Mesenchymal stem cell (in vitro differentiated cells and primary cell): Measurements from ENCODE around the gene CASKIN1.

ENCODE experiments used
- DNase-seq: peaks from one replicate; pipeline ENCODE4 v3.0.0-alpha.2; 2013
- H2AFZ ChIP-seq: one replicate; pipeline ENCODE4 v1.6.1; 2013; ENCODE audit warnings: low read depth, mild to moderate bottlenecking, control low read depth, inconsistent platforms, low read length, moderate library complexity
- H2AK5ac ChIP-seq: 2 replicates; pipeline ENCODE4 v1.6.1; 2013; ENCODE audit warnings: low read length, moderate library complexity, mild to moderate bottlenecking, inconsistent platforms; ENCODE audit not compliant: severe bottlenecking
- H2BK120ac ChIP-seq: one replicate; pipeline ENCODE4 v1.6.1; 2013; ENCODE audit warnings: low read depth, mild to moderate bottlenecking, inconsistent platforms, low read length, moderate library complexity
- H2BK12ac ChIP-seq, 2 experiments: one replicate each; pipeline ENCODE4 v1.6.1; 2013; ENCODE audit warnings: inconsistent platforms in 2 of 2, low read length in 2 of 2, mild to moderate bottlenecking in 2 of 2, moderate library complexity in 2 of 2, control low read depth in 1 of 2
- H2BK15ac ChIP-seq: one replicate; pipeline ENCODE4 v1.6.1; 2013; ENCODE audit warnings: mild to moderate bottlenecking, low read depth, inconsistent platforms; ENCODE audit not compliant: poor library complexity, severe bottlenecking
- H2BK5ac ChIP-seq: 2 replicates; pipeline ENCODE4 v1.6.1; 2013; ENCODE audit warnings: low read depth, mild to moderate bottlenecking, low read length, control low read depth, inconsistent platforms; ENCODE audit not compliant: poor library complexity, severe bottlenecking
- H3K14ac ChIP-seq, 2 experiments: one replicate each; pipeline ENCODE4 v1.6.1; 2013; ENCODE audit warnings: inconsistent platforms in 2 of 2, low read length in 2 of 2, control low read depth in 1 of 2, mild to moderate bottlenecking in 1 of 2, moderate library complexity in 1 of 2
- H3K18ac ChIP-seq, 2 experiments: one replicate each; pipeline ENCODE4 v1.6.1; 2013; ENCODE audit warnings: inconsistent platforms in 2 of 2, low read length in 2 of 2, control low read depth in 1 of 2, low read depth in 1 of 2, mild to moderate bottlenecking in 1 of 2
- H3K23ac ChIP-seq, 2 experiments: one replicate each; pipeline ENCODE4 v1.6.1; 2013; ENCODE audit warnings: inconsistent platforms in 2 of 2, low read length in 2 of 2, mild to moderate bottlenecking in 2 of 2, moderate library complexity in 2 of 2, control low read depth in 1 of 2
- H3K27ac ChIP-seq: 2 replicates; pipeline ENCODE4 v1.5.1; 2013; ENCODE audit warnings: mild to moderate bottlenecking, moderate library complexity, low read length, control low read depth, inconsistent platforms; ENCODE audit not compliant: poor library complexity, severe bottlenecking
- H3K27me3 ChIP-seq, 2 experiments: 2 replicates each; pipeline versions ENCODE4 v1.6.1 to v1.7.0; 2013; ENCODE audit warnings: low read length in 2 of 2, mild to moderate bottlenecking in 2 of 2, moderate library complexity in 2 of 2, control low read depth in 1 of 2, inconsistent platforms in 1 of 2; ENCODE audit not compliant: control insufficient read depth in 1 of 2, insufficient read depth in 1 of 2
- H3K36me3 ChIP-seq, 2 experiments: 2 replicates each; pipeline versions ENCODE4 v1.6.1 to v1.7.0; 2013; ENCODE audit warnings: low read length in 2 of 2, control low read depth in 1 of 2, inconsistent platforms in 1 of 2, low read depth in 1 of 2, mild to moderate bottlenecking in 1 of 2; ENCODE audit not compliant: insufficient read depth in 2 of 2, control insufficient read depth in 1 of 2
- H3K4ac ChIP-seq, 2 experiments: one replicate each; pipeline ENCODE4 v1.6.1; 2013; ENCODE audit warnings: inconsistent platforms in 2 of 2, low read length in 2 of 2, mild to moderate bottlenecking in 2 of 2, moderate library complexity in 2 of 2, control low read depth in 1 of 2, low read depth in 1 of 2
- H3K4me1 ChIP-seq: 2 replicates; pipeline ENCODE4 v1.6.1; 2013; ENCODE audit warnings: low read depth, low read length, control low read depth; ENCODE audit not compliant: control insufficient read depth, insufficient read depth
- H3K4me2 ChIP-seq: 2 replicates; pipeline ENCODE4 v1.6.1; 2013; ENCODE audit warnings: low read length, mild to moderate bottlenecking, inconsistent platforms; ENCODE audit not compliant: poor library complexity, severe bottlenecking
- H3K4me3 ChIP-seq, 2 experiments: 2 replicates each; pipeline versions ENCODE4 v1.5.1 to v1.7.0; 2013; ENCODE audit warnings: low read length in 2 of 2, mild to moderate bottlenecking in 2 of 2, control low read depth in 1 of 2, low read depth in 1 of 2; ENCODE audit not compliant: insufficient read depth in 1 of 2
- H3K79me1 ChIP-seq: replicated peaks from 2 replicates; pipeline ENCODE4 v1.6.1; 2013; ENCODE audit warnings: mild to moderate bottlenecking, control low read depth, low read length, inconsistent platforms; ENCODE audit not compliant: poor library complexity, severe bottlenecking
- H3K9ac ChIP-seq: 2 replicates; pipeline ENCODE4 v1.7.0; 2013; ENCODE audit warnings: mild to moderate bottlenecking, low read length, moderate library complexity
- H3K9me3 ChIP-seq: 2 replicates; pipeline ENCODE4 v1.7.0; 2013; ENCODE audit warnings: mild to moderate bottlenecking, low read length; ENCODE audit not compliant: control insufficient read depth
- H4K8ac ChIP-seq: one replicate; pipeline ENCODE4 v1.6.1; 2013; ENCODE audit warnings: inconsistent platforms, mild to moderate bottlenecking, low read length, moderate library complexity
- H4K91ac ChIP-seq: one replicate; pipeline ENCODE4 v1.6.1; 2013; ENCODE audit warnings: mild to moderate bottlenecking, low read length, inconsistent platforms
- WGBS: methylation state at CpG from one replicate; pipeline ENCODE4 v1.1.7; 2013; ENCODE audit warnings: mixed read lengths; 5-methylcytosine and 5-hydroxymethylcytosine counted together

Gene CASKIN1

GRCh38 chr16:2208308-2208707, 11.9 kb upstream of the CASKIN1 start:
- no peak overlapping the region for H2AFZ ChIP-seq
- H2BK12ac ChIP-seq = no peak overlapping the region
- H2BK120ac ChIP-seq = no peak overlapping the region
- no peak overlapping the region for H3K18ac ChIP-seq
- WGBS = 96% methylated on average over 19 of the region's 23 CpGs
- no peak overlapping the region for H4K8ac ChIP-seq
- H3K4ac ChIP-seq = no peak overlapping the region
- peaks cover 45% of the 10 kb centered on the region for H3K4me1 ChIP-seq
- H3K4me3 ChIP-seq = no peak overlapping the region
- H3K36me3 ChIP-seq = peaks cover 31 to 67% of the 10 kb centered on the region in 2 experiments
- H3K14ac ChIP-seq = no peak overlapping the region
- H2AK5ac ChIP-seq = no peak overlapping the region
- no peak overlapping the region for H3K9ac ChIP-seq
- no peak overlapping the region for H2BK15ac ChIP-seq
- H3K27me3 ChIP-seq = no peaks in the 10 kb centered on the region
- H3K79me1 ChIP-seq = peaks cover 38% of the 10 kb centered on the region
- H3K4me2 ChIP-seq = no peak overlapping the region
- no peak overlapping the region for H3K27ac ChIP-seq
- DNase-seq = no peak
- H2BK5ac ChIP-seq = no peak overlapping the region
- no peak overlapping the region for H4K91ac ChIP-seq
- H3K23ac ChIP-seq = no peak overlapping the region
- H3K9me3 ChIP-seq = no peaks in the 10 kb centered on the region

GRCh38 chr16:2207872-2208271, 11.5 kb upstream of the CASKIN1 start:
- no peak overlapping the region for H2BK5ac ChIP-seq
- H3K4me2 ChIP-seq = no peak overlapping the region
- WGBS = 96% methylated on average over 9 of the region's 9 CpGs
- H3K18ac ChIP-seq = no peak overlapping the region
- H2BK15ac ChIP-seq = peak overlapping the region; percentile 49
- no peaks in the 10 kb centered on the region for H3K9me3 ChIP-seq
- peaks cover 41% of the 10 kb centered on the region for H3K4me1 ChIP-seq
- peaks cover 38% of the 10 kb centered on the region for H3K79me1 ChIP-seq
- H3K4me3 ChIP-seq = no peak overlapping the region
- H3K4ac ChIP-seq = no peak overlapping the region
- H2BK120ac ChIP-seq = no peak overlapping the region
- H3K9ac ChIP-seq = no peak overlapping the region
- H3K36me3 ChIP-seq = peaks cover 31 to 66% of the 10 kb centered on the region in 2 experiments
- DNase-seq = no peak
- no peak overlapping the region for H3K23ac ChIP-seq
- no peak overlapping the region for H4K91ac ChIP-seq
- H3K14ac ChIP-seq = no peak overlapping the region
- no peak overlapping the region for H2BK12ac ChIP-seq
- no peaks in the 10 kb centered on the region for H3K27me3 ChIP-seq
- no peak overlapping the region for H4K8ac ChIP-seq
- H2AK5ac ChIP-seq = no peak overlapping the region
- H3K27ac ChIP-seq = no peak overlapping the region
- H2AFZ ChIP-seq = no peak overlapping the region

- no peak overlapping the region for H3K18ac ChIP-seq
- H3K23ac ChIP-seq = no peak overlapping the region
- no peak overlapping the region for H3K27ac ChIP-seq
- H2AK5ac ChIP-seq = no peak overlapping the region
- H3K4ac ChIP-seq = no peak overlapping the region
- no peak overlapping the region for H2BK5ac ChIP-seq
- peak overlapping the region; percentile 41 for H4K8ac ChIP-seq
- DNase-seq = no peak
- peaks cover 26 to 56% of the 10 kb centered on the region in 2 experiments for H3K36me3 ChIP-seq
- H3K4me3 ChIP-seq = peak overlapping the region in 1 of 2 experiments; percentile 94
- no peak overlapping the region for H2BK12ac ChIP-seq
- no peak overlapping the region for H2AFZ ChIP-seq
- peaks cover 31% of the 10 kb centered on the region for H3K4me1 ChIP-seq
- no peak overlapping the region for H2BK15ac ChIP-seq
- H3K79me1 ChIP-seq = peaks cover 30% of the 10 kb centered on the region
- WGBS = 96% methylated on average over 23 of the region's 23 CpGs
- peak overlapping the region; percentile 22 for H3K9ac ChIP-seq
- no peak overlapping the region for H3K14ac ChIP-seq
- H3K9me3 ChIP-seq = no peaks in the 10 kb centered on the region
- no peaks in the 10 kb centered on the region for H3K27me3 ChIP-seq
- H2BK120ac ChIP-seq = no peak overlapping the region
- H4K91ac ChIP-seq = no peak overlapping the region
- H3K4me2 ChIP-seq = no peak overlapping the region
These were observed 10.5 kb upstream of the CASKIN1 start for GRCh38 chr16:2206780-2207433.

DNA sequence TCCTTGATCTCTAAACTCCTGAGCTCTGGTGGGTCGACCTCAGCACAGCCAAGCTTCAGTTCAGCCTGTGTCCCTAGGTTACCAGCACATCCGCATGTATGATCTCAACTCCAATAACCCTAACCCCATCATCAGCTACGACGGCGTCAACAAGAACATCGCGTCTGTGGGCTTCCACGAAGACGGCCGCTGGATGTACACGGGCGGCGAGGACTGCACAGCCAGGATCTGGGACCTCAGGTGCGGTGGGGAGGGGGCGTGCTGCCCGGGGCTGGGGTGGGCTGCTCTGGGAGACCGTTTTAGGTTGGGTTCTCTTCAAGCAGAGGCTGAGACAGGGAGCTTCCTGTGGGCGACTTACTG, 10.0 kb upstream of the CASKIN1 start:
- H2BK12ac ChIP-seq = peak overlapping the region in 1 of 2 experiments; percentile 94
- 90% methylated on average over 18 of the region's 18 CpGs for WGBS
- peak overlapping the region; percentile 92 to 94 for H3K4me3 ChIP-seq
- H2AFZ ChIP-seq = no peak overlapping the region
- H4K91ac ChIP-seq = peak overlapping the region; percentile 97
- peaks cover 27% of the 10 kb centered on the region for H3K4me1 ChIP-seq
- H4K8ac ChIP-seq = peak overlapping the region; percentile 41
- peak overlapping the region; percentile 96 to 99 for H3K4ac ChIP-seq
- no peaks in the 10 kb centered on the region for H3K27me3 ChIP-seq
- no peak overlapping the region for H2BK5ac ChIP-seq
- H2BK120ac ChIP-seq = no peak overlapping the region
- peaks cover 26 to 52% of the 10 kb centered on the region in 2 experiments for H3K36me3 ChIP-seq
- H3K4me2 ChIP-seq = peak overlapping the region; percentile 96
- H3K9me3 ChIP-seq = no peaks in the 10 kb centered on the region
- no peak overlapping the region for H3K27ac ChIP-seq
- peak overlapping the region in 1 of 2 experiments; percentile 97 for H3K14ac ChIP-seq
- no peak for DNase-seq
- H2AK5ac ChIP-seq = peak overlapping the region; percentile 39
- peaks cover 26% of the 10 kb centered on the region for H3K79me1 ChIP-seq
- peak overlapping the region in 1 of 2 experiments; percentile 16 for H3K23ac ChIP-seq
- no peak overlapping the region for H2BK15ac ChIP-seq
- peak overlapping the region; percentile 85 to 96 for H3K18ac ChIP-seq
- H3K9ac ChIP-seq = peak overlapping the region; percentile 97
